SW480 (cell line): ENCODE results near the gene KRT9.
"Not testable (repeated sequence)": the region's sequence is repeated elsewhere in the genome, so short reads cannot be mapped to it uniquely, and the experiment has no call there.

Source experiments
- DNase-seq: peaks from one replicate; pipeline ENCODE4 v3.0.0-alpha.2; 2016; ENCODE audit warnings: low spot score

KRT9 gene

DNA sequence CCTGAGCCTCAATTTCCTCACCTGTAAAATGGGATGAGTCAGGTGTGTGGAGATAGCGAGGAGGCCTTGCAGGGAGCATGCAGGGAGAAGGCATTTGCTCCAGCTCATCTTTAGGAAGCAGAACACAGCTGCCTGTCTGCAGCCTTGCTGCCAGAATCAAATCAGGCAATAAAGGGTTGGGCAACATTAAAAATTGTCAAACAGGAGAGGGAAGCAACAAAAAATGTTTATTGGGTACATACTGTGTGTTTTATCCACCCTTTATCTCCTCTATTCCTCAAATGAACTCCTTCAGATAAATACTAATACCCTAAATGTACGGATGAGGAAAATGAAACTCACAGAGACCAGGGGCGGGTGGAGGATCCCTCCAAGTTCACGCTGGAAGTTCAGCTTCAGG, 28.5 kb upstream of the KRT9 start:
- no peak for DNase-seq

DNA sequence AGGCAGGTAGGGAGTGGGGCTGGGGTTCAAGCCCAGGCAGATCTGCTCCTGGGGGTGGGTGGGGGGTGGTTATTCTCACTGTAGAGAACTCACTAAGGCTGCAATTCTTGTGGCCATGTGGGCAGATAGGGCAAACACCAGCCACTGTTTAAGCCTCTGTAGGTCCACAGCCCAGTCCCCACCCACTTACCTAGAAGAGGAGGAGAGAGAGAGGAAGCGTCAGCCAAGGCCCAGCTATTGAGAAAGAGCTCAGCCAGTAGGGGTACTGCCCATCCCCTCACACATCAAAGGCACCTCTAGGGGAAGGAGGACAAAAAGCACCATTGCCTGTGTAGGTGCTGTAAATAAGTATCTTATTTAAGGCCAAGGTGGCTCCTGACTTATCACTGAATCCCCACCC, 27.8 kb upstream of the KRT9 start:
- DNase-seq = peak; percentile 39

DNA sequence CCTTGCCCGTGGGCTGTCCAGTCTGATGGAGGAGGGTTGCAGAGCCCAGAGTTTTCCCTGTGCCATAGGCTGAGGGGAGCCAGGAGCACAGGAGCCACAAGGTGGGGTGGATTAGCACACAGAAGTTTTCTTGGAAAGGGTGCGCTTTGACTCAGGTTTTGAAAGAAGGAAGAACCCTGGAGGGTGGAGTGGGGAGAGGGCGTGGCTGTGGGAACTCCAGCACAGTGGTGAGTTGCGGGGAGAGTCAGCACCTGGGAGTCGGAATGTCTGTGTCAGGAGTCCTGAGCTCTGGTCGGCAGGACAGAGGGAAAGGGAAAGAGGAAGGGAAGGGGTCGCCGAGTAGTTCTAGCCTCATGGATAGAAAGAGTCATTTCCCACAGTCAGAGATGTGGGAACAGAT, 23.7 kb upstream of the KRT9 start:
- no peak for DNase-seq

DNA sequence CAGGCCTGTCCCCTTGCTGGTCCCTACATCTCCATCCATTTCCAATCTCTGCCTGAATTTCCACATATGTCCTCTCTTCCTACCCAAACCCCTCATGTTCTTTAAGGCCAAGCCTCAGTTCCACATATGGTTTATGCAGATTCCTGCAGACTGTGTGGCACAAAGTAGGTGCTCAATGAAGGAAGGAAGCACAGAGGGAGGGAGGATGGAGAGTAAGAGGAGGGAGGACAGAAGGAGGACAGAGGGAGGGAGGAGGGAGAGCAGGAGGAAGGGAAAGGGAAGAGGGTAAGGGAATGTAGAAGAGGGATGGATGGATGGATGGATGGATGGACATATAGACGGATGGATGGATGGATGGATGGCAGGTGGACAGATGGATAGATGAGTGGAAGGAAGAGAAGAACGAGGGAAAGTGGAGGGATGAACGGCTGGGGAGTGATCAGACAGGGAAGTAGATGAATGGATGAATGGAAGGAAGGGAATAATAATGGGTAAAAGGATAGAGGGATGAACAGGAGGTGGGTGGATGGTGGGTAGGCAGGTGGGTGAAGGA, 22.6 kb upstream of the KRT9 start:
- no peak for DNase-seq

DNA sequence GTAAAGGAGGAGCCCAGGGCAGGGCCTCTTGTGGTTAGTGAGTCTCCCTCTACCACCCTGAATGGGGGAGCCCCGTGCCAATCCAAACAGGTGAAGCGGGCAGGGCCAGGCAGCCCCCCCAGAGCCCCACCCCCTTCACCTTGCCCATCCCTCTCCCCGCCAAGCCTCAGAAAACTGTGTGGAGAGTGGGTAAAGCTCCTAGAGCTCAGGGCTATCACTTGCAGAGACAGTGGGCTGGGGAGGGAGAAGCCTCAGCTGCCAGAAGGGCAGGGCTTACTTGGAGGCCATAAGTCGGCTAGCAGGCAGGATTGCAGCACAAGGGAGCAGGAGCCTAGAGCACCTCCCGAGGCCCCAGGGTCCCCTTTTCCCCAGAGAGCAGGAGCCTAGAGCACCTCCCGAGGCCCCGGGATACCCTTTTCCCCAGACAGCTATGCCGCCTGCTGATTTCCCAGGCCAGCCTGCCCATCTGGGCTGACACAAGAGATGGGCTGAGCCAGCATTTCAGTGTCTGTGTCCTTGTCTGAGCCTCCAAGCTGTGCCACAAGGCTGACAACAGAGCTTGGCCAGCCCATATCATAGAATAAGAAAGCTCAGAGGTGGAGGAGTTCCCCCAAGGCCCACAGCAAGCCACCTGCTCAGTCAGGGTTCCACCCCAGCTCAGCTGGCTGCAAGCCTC, 21.6 kb upstream of the KRT9 start:
- no peak for DNase-seq

DNA sequence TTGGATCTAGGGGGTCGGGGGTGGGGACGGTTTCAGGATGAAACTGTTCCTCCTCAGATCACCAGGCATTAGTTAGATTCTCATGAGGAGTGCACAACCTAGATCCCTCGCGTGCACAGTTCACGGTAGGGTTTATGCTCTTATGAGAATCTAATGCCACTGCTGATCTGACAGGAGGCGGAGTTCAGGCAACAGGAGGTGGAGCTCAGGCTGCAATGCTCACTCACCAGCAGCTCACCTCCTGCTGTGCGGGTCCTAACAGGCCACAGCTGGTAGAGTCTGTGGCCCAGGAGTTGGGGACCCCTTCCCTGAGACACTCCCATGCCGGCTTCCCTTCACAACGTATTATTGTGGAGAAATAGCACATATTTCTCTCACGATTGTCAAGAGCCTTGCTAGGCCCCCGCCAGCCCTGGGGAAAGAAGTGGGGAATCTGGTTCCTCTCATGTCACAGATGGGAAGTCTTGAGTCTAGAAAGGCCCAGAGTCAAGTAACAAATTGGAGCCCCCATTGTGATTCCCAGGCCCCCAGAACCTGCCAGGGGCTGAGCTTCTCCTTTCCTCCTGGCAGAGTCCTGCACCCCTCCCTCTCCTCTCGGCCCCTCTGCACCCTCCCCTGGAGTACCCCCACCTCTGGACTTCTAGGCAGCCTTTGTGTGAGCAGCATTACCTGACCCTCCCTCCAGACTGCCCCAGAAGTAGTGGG, 20.9 kb upstream of the KRT9 start:
- DNase-seq = no peak

DNA sequence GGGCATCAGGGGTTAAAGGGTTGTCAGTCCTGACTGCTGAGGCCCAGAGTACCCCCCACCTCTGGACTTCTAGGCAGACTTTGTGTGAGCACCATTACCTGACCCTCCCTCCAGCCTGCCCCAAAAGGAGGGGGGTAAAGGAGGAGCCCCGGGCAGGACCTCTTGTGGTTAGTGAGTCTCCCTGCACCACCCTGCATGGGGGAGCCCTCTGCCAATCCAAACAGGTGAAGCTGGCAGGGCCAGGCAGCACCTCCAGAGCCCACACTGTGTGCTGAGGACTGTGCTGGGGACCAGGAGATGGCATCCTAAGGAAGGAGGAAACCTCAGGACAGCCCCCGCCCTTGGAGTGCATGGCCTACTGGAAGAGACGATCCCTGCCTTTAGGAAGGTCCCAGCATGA, 17.4 kb upstream of the KRT9 start:
- DNase-seq = no peak

DNA sequence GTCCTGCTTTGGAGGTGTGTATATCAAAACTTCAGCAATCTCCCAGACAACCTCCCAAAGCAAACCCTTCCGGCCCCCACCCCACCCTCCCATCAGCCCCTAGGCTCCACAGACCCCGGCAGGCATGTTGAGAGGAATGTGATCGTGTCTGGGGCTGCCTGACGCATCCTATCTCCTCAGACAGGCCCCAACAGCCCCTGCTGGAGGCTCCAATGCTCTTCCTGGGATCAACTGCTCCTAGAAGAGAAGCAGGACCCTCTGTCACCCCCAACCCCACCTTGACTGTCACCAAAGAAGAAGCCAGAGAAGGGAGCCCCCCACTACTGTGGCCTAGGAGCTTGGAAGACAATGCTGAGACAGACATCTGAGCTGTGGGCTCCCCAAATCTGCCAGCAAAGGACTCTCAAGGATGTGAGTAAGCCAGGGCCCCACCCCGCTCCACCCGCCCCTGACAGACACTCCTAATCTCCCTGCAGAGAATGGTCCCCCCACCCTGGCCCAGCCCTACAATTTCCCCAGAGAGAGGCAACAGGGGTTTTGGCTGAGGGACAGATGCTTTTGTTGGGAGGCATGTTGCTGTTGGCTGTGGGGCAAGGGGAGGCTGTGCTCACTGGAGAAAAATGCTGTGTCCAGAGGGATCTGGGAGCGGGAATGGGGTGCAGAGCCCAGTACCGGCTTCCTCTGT, 16.4 kb upstream of the KRT9 start:
- DNase-seq = no peak

DNA sequence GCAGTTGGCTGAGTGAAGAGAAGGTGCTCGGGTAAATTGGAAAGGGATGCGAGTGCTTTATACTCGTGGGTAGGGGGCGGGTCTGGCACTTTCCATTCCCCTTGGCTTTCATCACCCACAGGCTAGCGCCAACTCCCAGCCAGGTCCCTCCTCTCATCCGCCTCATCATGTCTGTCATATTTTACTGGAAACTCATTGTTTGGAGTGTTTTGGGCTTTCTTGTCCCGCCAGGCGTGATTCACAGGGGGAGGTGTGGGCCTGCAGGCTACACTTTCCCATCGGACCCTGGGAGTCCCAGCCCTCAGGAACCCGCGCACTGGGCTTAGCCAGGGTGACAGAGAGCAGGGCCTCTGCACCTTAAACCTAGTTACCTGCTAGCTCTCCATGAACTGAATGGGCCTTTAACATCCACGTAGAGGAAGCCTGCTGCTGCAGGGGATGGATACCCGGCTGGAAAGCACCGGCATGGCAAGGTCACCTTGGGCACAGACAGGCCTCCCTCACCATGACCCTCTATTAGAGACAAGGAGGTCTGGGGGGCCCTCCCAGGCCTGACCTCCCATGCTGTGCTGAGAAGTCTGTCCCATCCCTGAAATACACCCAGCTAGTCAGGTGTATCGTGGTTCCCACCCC, 15.1 kb upstream of the KRT9 start, which contains the start of gene KRT14:
KRT14 (minus strand) TSS at position 33 of the 633 bp plus-strand sequence. CDS start 61 bp downstream, outside the sequence.
- no peak for DNase-seq

DNA sequence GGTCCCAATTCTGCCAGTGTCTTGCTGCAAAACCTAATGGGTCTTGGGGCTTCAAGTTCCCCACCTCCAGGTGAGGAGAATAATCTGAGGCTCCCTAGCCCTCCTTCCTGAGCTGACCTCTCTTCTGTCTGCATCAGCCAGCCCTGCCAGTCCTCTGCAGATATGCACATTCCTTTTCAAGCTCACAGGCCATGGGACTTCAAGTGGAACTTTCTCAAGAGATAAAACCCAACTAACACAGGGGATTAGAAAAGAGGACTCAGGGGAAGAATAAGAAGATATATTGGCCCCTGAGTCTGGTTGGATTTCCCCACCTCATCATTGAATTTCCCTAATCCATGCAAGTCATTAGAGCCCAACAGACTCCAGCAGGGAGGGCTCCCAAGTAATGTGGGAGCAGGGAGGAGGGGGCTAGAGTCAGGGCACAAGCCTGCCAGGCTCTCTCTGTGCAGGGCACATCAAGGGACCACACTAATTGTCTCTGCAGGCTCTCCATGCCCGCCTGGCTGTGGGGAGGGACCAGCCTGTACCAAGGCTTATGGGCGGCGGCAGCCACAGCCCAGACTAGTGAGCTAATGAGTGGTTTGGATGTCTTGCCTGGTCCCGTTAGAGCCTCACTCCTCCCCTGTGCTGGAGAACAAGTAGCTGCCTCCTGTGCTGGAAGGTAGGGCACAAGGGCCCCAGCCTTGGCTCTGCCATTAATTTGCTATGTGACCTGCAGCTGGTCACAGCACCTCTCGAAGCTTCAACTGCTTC, 13.6 kb upstream of the KRT9 start:
- no peak for DNase-seq

DNA sequence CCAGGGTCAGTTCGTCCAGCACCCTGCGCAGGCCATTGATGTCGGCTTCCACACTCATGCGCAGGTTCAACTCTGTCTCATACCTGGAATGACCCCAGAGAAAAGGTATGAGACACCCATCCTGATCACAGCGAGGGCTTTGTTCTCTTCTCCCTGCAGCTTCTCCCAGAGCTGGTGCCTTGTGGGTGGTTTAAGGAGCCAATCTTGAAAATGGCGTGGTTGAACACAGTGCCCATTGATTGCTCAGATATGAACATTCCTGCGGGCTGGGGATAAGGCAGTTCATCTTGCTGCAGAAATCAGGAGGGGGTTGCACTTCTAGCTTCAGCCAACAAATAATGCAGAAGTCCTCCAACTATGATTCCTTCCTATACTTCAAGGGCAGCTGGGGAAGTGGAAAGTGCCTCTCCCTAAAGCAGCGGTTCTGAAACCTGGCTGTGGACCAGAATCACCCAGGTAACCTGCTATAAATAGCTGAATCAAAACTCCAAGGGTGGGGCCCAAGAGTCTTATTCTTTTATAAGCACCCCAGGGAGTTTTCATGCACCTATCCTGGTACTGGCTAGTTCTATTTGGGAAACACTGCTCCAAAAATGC, 12.6 kb upstream of the KRT9 start:
- not testable (repeated sequence) for DNase-seq

DNA sequence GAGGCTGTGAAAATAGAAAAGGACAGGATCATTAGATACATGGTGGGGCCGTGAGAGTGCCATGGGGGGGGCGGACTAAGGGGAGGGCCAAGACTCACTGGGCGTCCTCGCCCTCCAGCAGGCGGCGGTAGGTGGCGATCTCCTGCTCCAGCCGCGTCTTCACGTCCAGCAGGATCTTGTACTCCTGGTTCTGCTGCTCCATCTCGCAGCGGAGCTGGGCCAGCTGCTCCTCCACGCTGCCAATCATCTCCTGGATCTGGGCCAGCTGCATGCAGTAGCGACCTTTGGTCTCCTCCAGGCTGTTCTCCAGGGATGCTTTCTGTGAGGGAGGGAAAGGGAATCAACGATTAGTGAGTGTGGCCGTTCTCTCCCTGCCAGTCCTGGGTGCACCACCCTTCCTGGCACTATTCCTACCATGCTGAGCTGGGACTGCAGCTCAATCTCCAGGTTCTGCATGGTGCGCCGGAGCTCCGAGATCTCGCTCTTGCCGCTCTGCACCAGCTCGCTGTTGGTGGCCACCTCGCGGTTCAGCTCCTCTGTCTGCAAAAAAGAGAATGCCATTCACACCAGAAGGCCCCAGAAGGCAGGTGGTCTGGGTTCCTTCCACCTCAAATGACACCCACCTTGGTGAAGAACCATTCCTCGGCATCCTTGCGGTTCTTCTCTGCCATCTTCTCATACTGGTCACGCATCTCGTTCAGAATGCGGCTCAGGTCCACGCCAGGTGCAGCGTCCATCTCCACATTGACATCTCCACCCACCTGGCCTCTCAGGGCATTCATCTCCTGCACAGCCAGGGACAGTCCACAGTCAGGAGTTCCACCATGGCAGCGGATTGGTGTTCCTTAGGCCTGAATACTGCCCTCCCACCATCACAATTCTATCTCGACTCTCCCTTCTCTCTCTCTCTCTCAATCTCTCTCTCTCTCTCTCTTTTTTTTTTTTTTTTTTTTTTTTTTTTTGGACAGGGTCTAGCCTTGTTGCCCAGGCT, 11.6 kb upstream of the KRT9 start:
- DNase-seq = no peak

DNA sequence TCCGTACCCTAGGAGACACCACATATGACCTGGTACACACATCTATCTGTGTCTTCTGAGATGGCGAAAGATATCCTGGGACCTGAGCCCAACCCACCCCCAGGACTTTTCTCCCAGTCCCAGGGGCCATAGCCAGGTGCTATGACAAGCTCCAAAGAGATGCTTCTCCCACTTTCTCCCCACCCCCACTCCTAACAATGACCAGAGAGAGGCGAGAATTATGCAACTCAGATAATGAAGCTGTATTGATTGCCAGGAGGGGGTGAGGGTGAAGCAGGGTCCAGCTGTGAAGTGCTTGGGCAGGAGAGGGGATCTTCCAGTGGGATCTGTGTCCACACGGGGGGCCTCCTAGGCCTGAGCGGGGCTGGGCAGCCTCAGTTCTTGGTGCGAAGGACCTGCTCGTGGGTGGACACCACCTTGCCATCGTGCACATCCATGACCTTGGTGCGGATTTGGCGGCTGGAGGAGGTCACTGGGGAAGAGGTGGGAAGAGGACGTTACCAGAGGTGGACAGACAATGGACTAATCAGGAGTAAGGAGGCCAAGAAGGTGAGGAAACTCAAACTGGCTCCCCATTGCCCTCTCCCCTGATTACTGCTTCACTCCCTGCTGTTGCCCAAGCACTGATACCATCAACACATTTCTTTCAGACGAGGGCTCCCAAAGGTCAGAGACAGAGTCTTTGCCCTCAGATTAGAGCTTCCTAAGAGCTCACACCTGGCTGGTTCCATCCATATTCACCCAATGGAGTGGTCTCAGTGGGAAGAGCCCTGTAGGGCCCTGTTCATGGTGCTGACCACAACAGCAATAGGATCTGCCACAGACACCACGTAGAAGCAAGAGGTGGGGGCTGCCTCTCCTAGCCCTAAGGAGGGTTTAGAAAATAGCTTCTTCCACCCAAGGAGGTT, 10.5 kb upstream of the KRT9 start:
- DNase-seq = not testable (repeated sequence)

DNA sequence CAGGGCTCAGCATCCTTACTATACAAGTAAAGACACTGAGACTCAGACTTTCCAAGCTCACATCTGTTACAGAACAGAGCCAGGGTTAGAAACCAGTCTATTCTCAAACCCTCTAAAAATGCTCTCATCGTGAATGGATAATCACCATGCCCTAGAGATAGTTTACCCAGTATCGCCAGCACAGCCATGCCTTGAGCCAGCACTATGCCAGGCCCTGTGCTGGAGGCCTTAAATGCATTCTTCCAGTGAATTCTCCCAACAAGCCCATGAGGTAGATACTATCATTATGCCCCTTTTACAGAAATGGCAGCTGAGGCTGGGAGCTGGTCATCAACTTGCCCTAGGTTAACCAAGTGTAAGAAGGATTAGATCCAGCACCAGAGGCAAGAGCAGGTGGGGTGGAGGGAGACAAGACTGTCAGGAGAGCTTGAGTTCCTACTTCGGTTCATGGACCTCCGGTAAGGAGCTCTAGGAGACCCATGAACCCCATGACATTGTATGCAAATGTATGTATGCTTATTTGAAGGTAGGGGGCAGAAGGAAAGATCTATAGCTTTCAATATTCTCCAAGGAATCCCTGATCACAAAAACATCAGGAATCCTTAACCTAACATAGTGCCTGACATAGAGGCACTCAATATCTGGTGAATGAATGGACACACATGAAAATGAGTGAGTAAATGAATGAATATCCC, 9.7 kb upstream of the KRT9 start:
- DNase-seq = no peak

DNA sequence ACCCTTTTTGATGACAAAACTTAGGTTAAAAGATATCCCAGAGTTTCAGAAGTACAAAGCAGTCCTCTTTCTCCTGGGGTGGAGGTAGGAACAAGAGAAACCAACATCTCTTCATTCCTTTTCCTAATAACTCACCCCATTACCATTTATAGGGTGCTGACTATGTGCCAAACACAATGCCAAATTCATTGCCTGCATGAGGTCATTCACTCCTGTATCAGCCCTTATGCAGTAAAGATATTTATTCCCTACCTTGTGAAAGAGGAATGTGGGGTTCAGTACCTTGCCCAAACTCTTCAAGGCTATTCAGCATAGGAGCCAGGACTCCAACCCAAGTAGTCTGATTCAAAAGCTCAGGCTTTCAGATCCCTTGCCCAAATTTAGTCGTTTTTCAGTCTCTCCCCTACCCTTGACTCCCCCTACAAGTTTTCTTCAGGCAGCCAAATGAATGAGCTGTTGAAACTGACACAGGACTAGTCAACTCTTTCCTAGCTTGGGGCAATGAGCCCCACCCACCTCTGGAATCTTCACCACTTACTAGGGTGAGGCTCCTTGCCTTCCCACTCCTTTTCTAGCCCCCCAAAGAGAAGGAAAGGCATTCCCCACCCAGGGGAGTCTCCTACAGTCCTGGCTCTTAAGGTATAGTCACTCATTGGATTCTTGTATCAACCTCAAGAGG, 9.0 kb upstream of the KRT9 start:
- no peak for DNase-seq

DNA sequence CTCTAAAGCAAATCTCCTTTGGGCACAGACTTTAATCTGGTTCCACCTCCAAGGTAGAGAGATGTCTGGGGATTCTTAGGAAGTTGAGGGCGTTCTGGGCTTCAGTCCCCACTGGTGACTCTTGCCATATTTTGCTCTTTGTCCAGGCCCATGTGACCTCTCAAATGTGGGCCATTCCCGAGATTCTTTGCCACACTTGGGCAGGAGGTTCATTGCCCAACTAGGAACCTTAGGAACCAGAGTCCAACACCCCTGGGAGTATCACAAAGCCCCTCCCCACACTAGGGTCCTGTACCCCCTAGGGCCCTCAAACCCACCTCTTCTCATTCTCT, 8.4 kb upstream of the KRT9 start:
- DNase-seq = no peak

DNA sequence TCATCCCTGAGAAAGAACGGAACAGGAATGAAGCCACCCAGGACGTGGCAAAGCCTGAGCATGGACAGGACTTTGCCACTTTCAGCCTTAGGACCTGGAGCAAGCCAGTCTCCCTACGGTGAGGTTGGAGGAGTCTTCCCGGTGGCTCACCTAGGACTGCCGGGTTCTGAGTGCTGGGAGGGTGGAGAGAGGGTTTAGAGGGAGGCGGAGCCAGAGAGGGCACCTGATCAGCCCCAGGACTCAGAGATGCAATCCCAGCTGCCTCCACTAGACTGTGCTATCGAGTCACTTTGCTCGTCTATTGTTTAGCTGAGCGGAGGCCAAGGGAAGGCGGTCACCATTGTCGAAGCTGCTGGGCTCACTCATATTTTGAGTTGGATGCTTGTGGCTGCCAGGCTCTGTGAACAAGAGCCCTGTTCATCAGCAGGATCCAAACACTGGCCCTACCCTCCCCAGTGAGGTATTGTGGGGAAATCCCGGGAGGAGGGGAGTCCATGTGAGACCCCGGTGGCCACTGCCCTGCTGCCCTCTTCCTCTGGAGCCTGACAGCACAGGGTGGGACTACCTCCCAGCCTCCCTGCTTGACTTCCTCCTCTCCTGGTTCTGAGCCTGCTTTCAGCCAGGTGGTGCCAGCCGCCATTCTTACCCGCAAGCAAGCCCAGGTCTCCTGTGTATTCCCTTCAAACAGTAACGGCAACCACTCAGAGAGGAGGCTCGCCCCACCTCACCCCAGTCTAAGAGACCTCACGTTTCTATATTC, 7.8 kb upstream of the KRT9 start:
- DNase-seq = peak; percentile 85
